Measurements from ENCODE around the gene MAN1C1.

Gene MAN1C1

GRCh38 chr1:25786887-25787759 is 170.5 kb downstream of the MAN1C1 start:
- peak; percentile 81 for ATAC-seq
- TF ChIP-seq CSRNP3 (CRISPR knock-in tag; IDR thresholded peaks at IDR 0.05), result no peak
- TF ChIP-seq CSDC2 (CRISPR knock-in tag; IDR thresholded peaks at IDR 0.05), result no peak
- TF ChIP-seq ISL1 (CRISPR knock-in tag; IDR thresholded peaks at IDR 0.05), result no peak
- no peak for TF ChIP-seq ZNF565 (CRISPR knock-in tag; conservative IDR thresholded peaks at IDR 0.05; ENCODE audit: low read depth)
- no peak for TF ChIP-seq GLIS3 (CRISPR knock-in tag; IDR thresholded peaks at IDR 0.05)
- TF ChIP-seq ZNF8 (CRISPR knock-in tag; IDR thresholded peaks at IDR 0.05), result no peak
- no peak for TF ChIP-seq TOX (CRISPR knock-in tag; IDR thresholded peaks at IDR 0.05; ENCODE audit: borderline replicate concordance)
- no peak for TF ChIP-seq ZC3H10 (CRISPR knock-in tag; IDR thresholded peaks at IDR 0.05)
- TF ChIP-seq POU6F1 (CRISPR knock-in tag; IDR thresholded peaks at IDR 0.05; ENCODE audit: borderline replicate concordance, low read depth), result no peak
- no peak for TF ChIP-seq PPARA (CRISPR knock-in tag; IDR thresholded peaks at IDR 0.05; ENCODE audit: borderline replicate concordance)
- no peak for TF ChIP-seq CREB5 (CRISPR knock-in tag; IDR thresholded peaks at IDR 0.05; ENCODE audit: low read depth)
- no peak for TF ChIP-seq ARNTL (CRISPR knock-in tag; IDR thresholded peaks at IDR 0.05; ENCODE audit: borderline replicate concordance, low read depth)
- no peak for TF ChIP-seq ZFP30 (CRISPR knock-in tag; IDR thresholded peaks at IDR 0.05)
- TF ChIP-seq TSHZ2 (CRISPR knock-in tag; IDR thresholded peaks at IDR 0.05), result no peak

- ATAC-seq, result no peak
- no peak for TF ChIP-seq POU6F1 (CRISPR knock-in tag; IDR thresholded peaks at IDR 0.05; ENCODE audit: borderline replicate concordance, low read depth)
- TF ChIP-seq ZNF565 (CRISPR knock-in tag; conservative IDR thresholded peaks at IDR 0.05; ENCODE audit: low read depth), result no peak
- no peak for TF ChIP-seq BACH2 (CRISPR knock-in tag; IDR thresholded peaks at IDR 0.05; ENCODE audit: borderline replicate concordance)
- no peak for TF ChIP-seq PATZ1 (CRISPR knock-in tag; IDR thresholded peaks at IDR 0.05; ENCODE audit: borderline replicate concordance)
- TF ChIP-seq ZC3H10 (CRISPR knock-in tag; IDR thresholded peaks at IDR 0.05), result no peak
- no peak for TF ChIP-seq RARB (CRISPR knock-in tag; IDR thresholded peaks at IDR 0.05)
- no peak for TF ChIP-seq SNAI2 (CRISPR knock-in tag; IDR thresholded peaks at IDR 0.05)
- no peak for TF ChIP-seq TSHZ2 (CRISPR knock-in tag; IDR thresholded peaks at IDR 0.05)
- no peak for TF ChIP-seq TCF4 (CRISPR knock-in tag; IDR thresholded peaks at IDR 0.05; ENCODE audit: borderline replicate concordance)
- TF ChIP-seq TOX (CRISPR knock-in tag; IDR thresholded peaks at IDR 0.05; ENCODE audit: borderline replicate concordance), result no peak
Measured at GRCh38 chr1:25787760-25788166, 171.2 kb downstream of the MAN1C1 start.

All from SK-N-SH treated with all-trans-retinoic acid at 6 μM for 48 hours (cell line).